HG02610 (cell line): ENCODE measurements around the gene EGFLAM.

Experiments
- ATAC-seq: cut with Tn5 transposase; IDR thresholded peaks from one replicate; pipeline ENCODE4 v1.9.1; 2021; ENCODE audit warnings: mild to moderate bottlenecking, moderate library complexity; ENCODE audit not compliant: unreplicated experiment

Gene EGFLAM

GRCh38 chr5:38258319-38259061 lies at the start of gene EGFLAM:
EGFLAM (plus strand) TSS chr5:38258559; CDS start chr5:38258755, 196 bp downstream.
- no peak for ATAC-seq

- ATAC-seq: no peak
Observed at GRCh38 chr5:38208782-38209378, 49.5 kb upstream of the EGFLAM start.

- ATAC-seq: no peak
Observed at GRCh38 chr5:38210676-38211353, 47.5 kb upstream of the EGFLAM start.

GRCh38 chr5:38211354-38211710 lies 47.0 kb upstream of the EGFLAM start:
- no peak for ATAC-seq

GRCh38 chr5:38212307-38212706 lies 46.1 kb upstream of the EGFLAM start:
- no peak for ATAC-seq

GRCh38 chr5:38226091-38226490 lies 32.3 kb upstream of the EGFLAM start:
- no peak for ATAC-seq

- no peak for ATAC-seq
Observed at GRCh38 chr5:38228914-38229313, 29.4 kb upstream of the EGFLAM start.

GRCh38 chr5:38234737-38235136 lies 23.6 kb upstream of the EGFLAM start:
- no peak for ATAC-seq

- no peak for ATAC-seq
Observed at GRCh38 chr5:38237681-38238080, 20.7 kb upstream of the EGFLAM start.

- ATAC-seq: no peak
Observed at GRCh38 chr5:38240212-38240611, 18.1 kb upstream of the EGFLAM start.

GRCh38 chr5:38241655-38242054 lies 16.7 kb upstream of the EGFLAM start:
- no peak for ATAC-seq

GRCh38 chr5:38245307-38245706 lies 13.1 kb upstream of the EGFLAM start:
- ATAC-seq: no peak

- ATAC-seq: no peak
Observed at GRCh38 chr5:38249301-38249700, 9.1 kb upstream of the EGFLAM start.

GRCh38 chr5:38249812-38250211 lies 8.5 kb upstream of the EGFLAM start:
- ATAC-seq: no peak

- no peak for ATAC-seq
Observed at GRCh38 chr5:38250763-38251448, 7.5 kb upstream of the EGFLAM start.

GRCh38 chr5:38253759-38254158 lies 4.6 kb upstream of the EGFLAM start:
- ATAC-seq: no peak

- ATAC-seq: no peak
Observed at GRCh38 chr5:38257308-38258041, 884 bp upstream of the EGFLAM start.

GRCh38 chr5:38258042-38258318 lies 379 bp upstream of the EGFLAM start:
- ATAC-seq: no peak

GRCh38 chr5:38259062-38259808 lies 876 bp downstream of the EGFLAM start:
- ATAC-seq: no peak

GRCh38 chr5:38259809-38260160 lies 1.4 kb downstream of the EGFLAM start:
- no peak for ATAC-seq

GRCh38 chr5:38263983-38264382 lies 5.6 kb downstream of the EGFLAM start:
- ATAC-seq: no peak
